HL-60 (cell line): ENCODE results near the gene AP2M1.

Experiments used
- GABPA ChIP-seq: IDR thresholded peaks from 2 replicates; pipeline ENCODE4 v1.6.1; 2012; ENCODE audit warnings: low read depth
- POLR2AphosphoS5 ChIP-seq: IDR thresholded peaks from 2 replicates; pipeline ENCODE4 v1.6.1; 2012; ENCODE audit warnings: low read depth
- SPI1 ChIP-seq: IDR thresholded peaks from 2 replicates; pipeline ENCODE4 v1.6.1; 2012; ENCODE audit warnings: low read depth, mild to moderate bottlenecking, borderline replicate concordance
- TF ChIP-seq, protein P1 (sequence below): IDR thresholded peaks from one replicate; pipeline ENCODE4 v1.5.1; 2011; ENCODE audit warnings: low read length, control low read depth, inconsistent platforms; ENCODE audit not compliant: insufficient read depth
- TF ChIP-seq, protein P2 (sequence below): IDR thresholded peaks from 2 replicates; pipeline ENCODE4 v1.6.1; 2012; ENCODE audit warnings: low read depth; ENCODE audit not compliant: insufficient replicate concordance

DNA sequence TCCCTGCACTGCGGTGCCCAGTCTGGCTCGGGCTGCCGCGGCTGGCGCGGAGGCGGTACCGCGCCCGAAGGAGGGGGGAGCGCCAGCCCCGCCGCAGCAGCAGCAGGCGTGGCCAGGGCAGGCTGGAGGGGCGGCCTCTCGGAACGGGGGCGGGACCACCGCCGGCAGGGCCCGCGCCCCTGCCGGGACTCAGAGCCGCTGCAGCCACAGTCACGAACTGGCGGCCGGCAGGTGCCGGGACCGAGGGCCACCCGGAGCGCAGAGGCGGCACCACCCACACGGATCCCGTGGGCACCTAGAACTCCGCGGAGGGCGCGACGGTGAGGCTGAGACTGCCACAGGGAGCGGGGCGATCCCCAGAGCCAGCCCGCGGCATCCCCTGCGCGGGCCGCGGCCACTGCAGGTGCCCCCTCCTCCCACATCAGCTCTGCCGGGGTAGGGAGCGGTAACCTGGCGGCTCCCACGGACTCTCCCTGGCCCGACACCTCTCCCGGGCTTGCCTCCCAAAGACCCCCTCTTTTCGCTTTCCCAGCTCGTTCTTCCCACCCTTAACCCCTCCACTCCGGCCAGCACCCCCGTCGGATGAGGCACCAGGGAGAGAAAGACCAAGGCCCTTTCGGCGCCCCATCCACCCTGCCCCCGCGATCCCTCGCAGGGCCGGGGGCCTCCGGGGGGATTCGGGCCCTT lies 54.9 kb downstream of the AP2M1 start, which contains the start of gene VWA5B2:
- TF ChIP-seq POLR2AphosphoS5 (no peak), SPI1 (no peak), GABPA (no peak)
- TF ChIP-seq, protein P1, sequence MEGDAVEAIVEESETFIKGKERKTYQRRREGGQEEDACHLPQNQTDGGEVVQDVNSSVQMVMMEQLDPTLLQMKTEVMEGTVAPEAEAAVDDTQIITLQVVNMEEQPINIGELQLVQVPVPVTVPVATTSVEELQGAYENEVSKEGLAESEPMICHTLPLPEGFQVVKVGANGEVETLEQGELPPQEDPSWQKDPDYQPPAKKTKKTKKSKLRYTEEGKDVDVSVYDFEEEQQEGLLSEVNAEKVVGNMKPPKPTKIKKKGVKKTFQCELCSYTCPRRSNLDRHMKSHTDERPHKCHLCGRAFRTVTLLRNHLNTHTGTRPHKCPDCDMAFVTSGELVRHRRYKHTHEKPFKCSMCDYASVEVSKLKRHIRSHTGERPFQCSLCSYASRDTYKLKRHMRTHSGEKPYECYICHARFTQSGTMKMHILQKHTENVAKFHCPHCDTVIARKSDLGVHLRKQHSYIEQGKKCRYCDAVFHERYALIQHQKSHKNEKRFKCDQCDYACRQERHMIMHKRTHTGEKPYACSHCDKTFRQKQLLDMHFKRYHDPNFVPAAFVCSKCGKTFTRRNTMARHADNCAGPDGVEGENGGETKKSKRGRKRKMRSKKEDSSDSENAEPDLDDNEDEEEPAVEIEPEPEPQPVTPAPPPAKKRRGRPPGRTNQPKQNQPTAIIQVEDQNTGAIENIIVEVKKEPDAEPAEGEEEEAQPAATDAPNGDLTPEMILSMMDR, result no peak
- TF ChIP-seq, protein P2, sequence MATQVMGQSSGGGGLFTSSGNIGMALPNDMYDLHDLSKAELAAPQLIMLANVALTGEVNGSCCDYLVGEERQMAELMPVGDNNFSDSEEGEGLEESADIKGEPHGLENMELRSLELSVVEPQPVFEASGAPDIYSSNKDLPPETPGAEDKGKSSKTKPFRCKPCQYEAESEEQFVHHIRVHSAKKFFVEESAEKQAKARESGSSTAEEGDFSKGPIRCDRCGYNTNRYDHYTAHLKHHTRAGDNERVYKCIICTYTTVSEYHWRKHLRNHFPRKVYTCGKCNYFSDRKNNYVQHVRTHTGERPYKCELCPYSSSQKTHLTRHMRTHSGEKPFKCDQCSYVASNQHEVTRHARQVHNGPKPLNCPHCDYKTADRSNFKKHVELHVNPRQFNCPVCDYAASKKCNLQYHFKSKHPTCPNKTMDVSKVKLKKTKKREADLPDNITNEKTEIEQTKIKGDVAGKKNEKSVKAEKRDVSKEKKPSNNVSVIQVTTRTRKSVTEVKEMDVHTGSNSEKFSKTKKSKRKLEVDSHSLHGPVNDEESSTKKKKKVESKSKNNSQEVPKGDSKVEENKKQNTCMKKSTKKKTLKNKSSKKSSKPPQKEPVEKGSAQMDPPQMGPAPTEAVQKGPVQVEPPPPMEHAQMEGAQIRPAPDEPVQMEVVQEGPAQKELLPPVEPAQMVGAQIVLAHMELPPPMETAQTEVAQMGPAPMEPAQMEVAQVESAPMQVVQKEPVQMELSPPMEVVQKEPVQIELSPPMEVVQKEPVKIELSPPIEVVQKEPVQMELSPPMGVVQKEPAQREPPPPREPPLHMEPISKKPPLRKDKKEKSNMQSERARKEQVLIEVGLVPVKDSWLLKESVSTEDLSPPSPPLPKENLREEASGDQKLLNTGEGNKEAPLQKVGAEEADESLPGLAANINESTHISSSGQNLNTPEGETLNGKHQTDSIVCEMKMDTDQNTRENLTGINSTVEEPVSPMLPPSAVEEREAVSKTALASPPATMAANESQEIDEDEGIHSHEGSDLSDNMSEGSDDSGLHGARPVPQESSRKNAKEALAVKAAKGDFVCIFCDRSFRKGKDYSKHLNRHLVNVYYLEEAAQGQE, result no peak
